IMR-90 (cell line): ENCODE results near the gene PDZD2. TPM values are rescaled to one million over a fixed set of nuclear protein-coding genes. Genes with fewer than 3 reads are reported as not detected.

Source experiments
- ATAC-seq: fragments of 200-7000 bp; cut with Tn5 transposase; 2 replicates; pipeline ENCODE4 v1.9.1; 2020; ENCODE audit warnings: low read depth, mild to moderate bottlenecking, moderate library complexity
- BruUV-seq: library from RNA; stranded (reverse); fragments of 400-500 nt; replicated peaks from 2 replicates; lab custom pipeline; 2021; lab: Mats Ljungman, UMichigan
- CTCF ChIA-PET: fragments of 300-600 bp; formaldehyde crosslinking; extraction: SDS; loops from one replicate; lab custom pipeline; 2021; ENCODE audit warnings: antibody characterized with exemption; lab: Yijun Ruan, JAX
- POLR2A ChIA-PET: fragments of 300-600 bp; sonication (Branson Sonifier 250); formaldehyde crosslinking; loops from one replicate; lab custom pipeline; 2022; ENCODE audit warnings: antibody characterized with exemption; ENCODE audit not compliant: unreplicated experiment; lab: Charles Lee
- DNase-seq: peaks from one replicate; pipeline ENCODE4 v3.0.0; 2013
- H2AFZ ChIP-seq: replicated peaks from 2 replicates; pipeline ENCODE3; 2013; ENCODE audit warnings: low read length, mild to moderate bottlenecking; ENCODE audit not compliant: poor library complexity
- H2AK5ac ChIP-seq: 2 replicates; pipeline ENCODE4 v1.6.1; 2013; ENCODE audit warnings: low read depth, low read length, inconsistent platforms
- H2AK9ac ChIP-seq: replicated peaks from 2 replicates; pipeline ENCODE3; 2013; ENCODE audit warnings: mild to moderate bottlenecking, low read depth, low read length, moderate library complexity; ENCODE audit not compliant: poor library complexity
- H2BK120ac ChIP-seq: 2 replicates; pipeline ENCODE4 v1.6.1; 2013; ENCODE audit warnings: low read depth, low read length, inconsistent platforms
- H2BK15ac ChIP-seq: 3 replicates; pipeline ENCODE4 v1.6.1; 2013; ENCODE audit warnings: low read depth, low read length, inconsistent platforms
- H2BK20ac ChIP-seq: 2 replicates; pipeline ENCODE4 v1.6.1; 2013; ENCODE audit warnings: low read depth, mild to moderate bottlenecking, inconsistent platforms, low read length, moderate library complexity
- H2BK5ac ChIP-seq: 2 replicates; pipeline ENCODE4 v1.6.1; 2013; ENCODE audit warnings: mild to moderate bottlenecking, low read depth, low read length, inconsistent platforms; ENCODE audit not compliant: poor library complexity, severe bottlenecking
- H3K14ac ChIP-seq: replicated peaks from 2 replicates; pipeline ENCODE4 v1.6.1; 2013; ENCODE audit warnings: low read depth, low read length, inconsistent platforms
- H3K18ac ChIP-seq: 2 replicates; pipeline ENCODE4 v1.6.1; 2013; ENCODE audit warnings: low read depth, low read length, control low read depth
- H3K23ac ChIP-seq: 2 replicates; pipeline ENCODE4 v1.6.1; 2013; ENCODE audit warnings: low read depth, low read length, inconsistent platforms
- H3K27ac ChIP-seq: 2 replicates; pipeline ENCODE4 v1.5.1; 2013; ENCODE audit warnings: mild to moderate bottlenecking, control low read depth, low read length; ENCODE audit not compliant: insufficient read depth
- H3K27me3 ChIP-seq: 2 replicates; pipeline ENCODE4 v1.6.1; 2013; ENCODE audit warnings: low read length; ENCODE audit not compliant: control insufficient read depth, insufficient read depth
- H3K36me3 ChIP-seq: 2 replicates; pipeline ENCODE4 v1.6.1; 2013; ENCODE audit warnings: low read length, mixed read lengths; ENCODE audit not compliant: control insufficient read depth, insufficient read depth
- H3K4ac ChIP-seq: 2 replicates; pipeline ENCODE4 v1.6.1; 2013; ENCODE audit warnings: low read depth, low read length, inconsistent platforms
- H3K4me1 ChIP-seq: 2 replicates; pipeline ENCODE4 v1.6.1; 2013; ENCODE audit warnings: low read length, mixed read lengths; ENCODE audit not compliant: control insufficient read depth, insufficient read depth
- H3K4me2 ChIP-seq: 2 replicates; pipeline ENCODE4 v1.6.1; 2013; ENCODE audit warnings: low read depth, mild to moderate bottlenecking, control low read depth, low read length, moderate library complexity
- H3K4me3 ChIP-seq: 2 replicates; pipeline ENCODE4 v1.5.1; 2013; ENCODE audit warnings: low read depth, mild to moderate bottlenecking, control low read depth, low read length, moderate library complexity; ENCODE audit not compliant: insufficient read depth
- H3K56ac ChIP-seq: 2 replicates; pipeline ENCODE4 v1.6.1; 2013; ENCODE audit warnings: low read length, inconsistent platforms; ENCODE audit not compliant: insufficient read depth; ENCODE audit errors: extremely low read depth
- H3K79me1 ChIP-seq, 2 experiments: 2 replicates each; pipeline ENCODE4 v1.6.1; 2013; ENCODE audit warnings: low read length in 2 of 2, inconsistent platforms in 1 of 2, low read depth in 1 of 2
- H3K9ac ChIP-seq: 2 replicates; pipeline ENCODE4 v1.6.1; 2013; ENCODE audit warnings: low read depth, low read length, control low read depth
- H3K9me1 ChIP-seq: 2 replicates; pipeline ENCODE4 v1.6.1; 2013; ENCODE audit warnings: low read length, inconsistent platforms; ENCODE audit not compliant: insufficient read depth
- H3K9me3 ChIP-seq: 2 replicates; pipeline ENCODE4 v1.6.1; 2013; ENCODE audit warnings: low read length; ENCODE audit not compliant: control insufficient read depth, insufficient read depth
- H4K20me1 ChIP-seq: 2 replicates; pipeline ENCODE4 v1.6.1; 2013; ENCODE audit warnings: low read length, inconsistent platforms; ENCODE audit not compliant: insufficient read depth
- H4K5ac ChIP-seq: 2 replicates; pipeline ENCODE4 v1.6.1; 2013; ENCODE audit warnings: mild to moderate bottlenecking, low read depth, low read length, control low read depth
- H4K8ac ChIP-seq, 2 experiments: 2 replicates each; pipeline ENCODE4 v1.6.1; 2013; ENCODE audit warnings: low read depth in 2 of 2, low read length in 2 of 2, control low read depth in 1 of 2, inconsistent platforms in 1 of 2
- H4K91ac ChIP-seq: 2 replicates; pipeline ENCODE4 v1.6.1; 2013; ENCODE audit warnings: low read depth, low read length, inconsistent platforms; ENCODE audit not compliant: insufficient read depth
- BHLHE40 ChIP-seq: fragments of 150-350 bp; IDR thresholded peaks from 2 replicates; pipeline ENCODE4 v1.6.1; 2016; ENCODE audit warnings: mild to moderate bottlenecking, low read depth, low read length
- CEBPB ChIP-seq: IDR thresholded peaks from 2 replicates; pipeline ENCODE4 v1.6.1; 2012; ENCODE audit warnings: low read depth, low read length, improper control_type of control experiment
- CHD1 ChIP-seq: IDR thresholded peaks from 2 replicates; pipeline ENCODE4 v1.6.1; 2012; ENCODE audit warnings: low read depth, low read length, improper control_type of control experiment
- CTCF ChIP-seq: conservative IDR thresholded peaks from 2 replicates; pipeline ENCODE4 v1.5.1; 2012; ENCODE audit warnings: mild to moderate bottlenecking, low read depth, low read length, improper control_type of control experiment
- ELK1 ChIP-seq: fragments of 150-350 bp; IDR thresholded peaks from 2 replicates; pipeline ENCODE4 v1.6.1; 2016; ENCODE audit warnings: low read depth, mild to moderate bottlenecking, low read length, moderate library complexity, borderline replicate concordance
- FOS ChIP-seq: fragments of 150-350 bp; IDR thresholded peaks from 2 replicates; pipeline ENCODE4 v1.6.1; 2016; ENCODE audit warnings: low read depth, low read length
- MAFK ChIP-seq: IDR thresholded peaks from 2 replicates; pipeline ENCODE4 v1.6.1; 2012; ENCODE audit warnings: low read depth, low read length, improper control_type of control experiment
- MAZ ChIP-seq: IDR thresholded peaks from 2 replicates; pipeline ENCODE4 v1.6.1; 2012; ENCODE audit warnings: low read depth, mild to moderate bottlenecking, low read length, improper control_type of control experiment, moderate library complexity, borderline replicate concordance
- MXI1 ChIP-seq: IDR thresholded peaks from 2 replicates; pipeline ENCODE4 v1.6.1; 2012; ENCODE audit warnings: low read depth, mild to moderate bottlenecking, low read length, moderate library complexity, borderline replicate concordance
- NFE2L2 ChIP-seq: fragments of 150-350 bp; IDR thresholded peaks from 2 replicates; pipeline ENCODE4 v1.6.1; 2016; ENCODE audit warnings: low read depth, mild to moderate bottlenecking, low read length
- POLR2A ChIP-seq: IDR thresholded peaks from 2 replicates; pipeline ENCODE4 v1.6.1; 2012; ENCODE audit warnings: mild to moderate bottlenecking, low read depth, low read length
- RAD21 ChIP-seq: IDR thresholded peaks from 2 replicates; pipeline ENCODE4 v1.6.1; 2012; ENCODE audit warnings: low read length, improper control_type of control experiment
- RCOR1 ChIP-seq: IDR thresholded peaks from 2 replicates; pipeline ENCODE4 v1.6.1; 2012; ENCODE audit warnings: mild to moderate bottlenecking, low read length, improper control_type of control experiment; ENCODE audit not compliant: insufficient replicate concordance
- RFX5 ChIP-seq: IDR thresholded peaks from 2 replicates; pipeline ENCODE4 v1.8.0; 2012; ENCODE audit warnings: low read depth, mild to moderate bottlenecking, low read length, moderate library complexity
- SMC3 ChIP-seq: fragments of 150-350 bp; IDR thresholded peaks from 2 replicates; pipeline ENCODE4 v1.6.1; 2016; ENCODE audit warnings: low read depth, mild to moderate bottlenecking, antibody characterized with exemption, low read length, moderate library complexity
- USF2 ChIP-seq: fragments of 150-350 bp; IDR thresholded peaks from 2 replicates; pipeline ENCODE4 v1.6.1; 2017; ENCODE audit warnings: mild to moderate bottlenecking, antibody characterized with exemption, low read length, low read depth
- WGBS, 2 experiments: methylation state at CpG; one replicate each; pipeline versions ENCODE4 v1.1.5 to v1.1.7; 2013; ENCODE audit warnings: missing lambda C conversion rate in 2 of 2; ENCODE audit not compliant: insufficient read length in 1 of 2; ENCODE audit errors: extremely low coverage in 2 of 2; 5-methylcytosine and 5-hydroxymethylcytosine counted together
- dilution Hi-C: fragments of 300-500 bp; cut with HindIII; formaldehyde crosslinking; loops from one replicate; pipeline ENCODE4 v1.14.3; 2018; ENCODE audit warnings: low sequenced_read_pairs; ENCODE audit not compliant: unreplicated experiment
- in situ Hi-C: fragments of 300-500 bp; cut with MboI; formaldehyde crosslinking; loops from 3 replicates; pipeline ENCODE4 v1.14.3; 2019; ENCODE audit warnings: low sequenced_read_pairs, inconsistent platforms, mixed read lengths
- intact Hi-C: fragments of 100-400 bp; cut with micrococcal nuclease; formaldehyde crosslinking; loops from 2 replicates; pipeline ENCODE4 v1.10.0; 2022
- polyA plus RNA-seq, 3 experiments: library from polyadenylated mRNA; depleted of rRNA; stranded (reverse); fragments of >200 nt; gene quantifications; 2 replicates each; pipeline ENCODE4 v1.2.3, GENCODE V29; 2012; ENCODE audit warnings: low replicate concordance in 1 of 3
- total RNA-seq: library from RNA; depleted of rRNA; stranded (reverse); fragments of >200 nt; gene quantifications from 2 replicates; pipeline ENCODE4 v1.2.3, GENCODE V29; 2012

Gene PDZD2
- total and polyA plus RNA-seq, 2 of the 4 experiments (the other 2 are of a cell fraction), result under 0.01 to 0.02 TPM

GRCh38 chr5:31844622-31845345 is 205.9 kb downstream of the PDZD2 start:
- Histone ChIP-seq H3K36me3 (no peaks in the 10 kb centered on the region), H4K8ac (no peak overlapping the region), H3K14ac (no peak overlapping the region), H3K23ac (no peak overlapping the region), H3K4ac (no peak overlapping the region), H3K4me3 (no peak overlapping the region), H2AFZ (no peak overlapping the region), H3K4me1 (no peaks in the 10 kb centered on the region), H3K9me3 (no peaks in the 10 kb centered on the region), H3K9me1 (no peaks in the 10 kb centered on the region), H4K20me1 (no peaks in the 10 kb centered on the region), H3K56ac (no peak overlapping the region), H2BK20ac (no peak overlapping the region), H2AK5ac (no peak overlapping the region), H2BK5ac (no peak overlapping the region), H2BK120ac (no peak overlapping the region), H2BK15ac (no peak overlapping the region), H3K9ac (no peak overlapping the region), H3K18ac (no peak overlapping the region), H4K91ac (no peak overlapping the region), H3K27me3 (peaks cover 22% of the 10 kb centered on the region), H3K4me2 (no peak overlapping the region), H3K27ac (no peak overlapping the region), H3K79me1 (no peaks in the 10 kb centered on the region), H4K5ac (no peak overlapping the region), H2AK9ac (no peak overlapping the region)
- ChIA-PET CTCF (no interaction called here), POLR2A (no interaction called here)
- TF ChIP-seq SMC3 (no peak), CEBPB (no peak), RCOR1 (no peak), RFX5 (no peak), USF2 (no peak), POLR2A (no peak), MAZ (no peak), NFE2L2 (no peak), ELK1 (no peak), BHLHE40 (no peak), MXI1 (no peak), MAFK (no peak), CHD1 (no peak), RAD21 (no peak), CTCF (no peak), FOS (no peak)
- no TSS peak for BruUV-seq
- dilution Hi-C loops, result loop anchor here (25.0 kb wide), 1 partner anchor 218 kb away; no protein-coding TSS in a partner anchor
- ATAC-seq (no peak), DNase-seq (no peak)
- intact Hi-C loops, result no loop called here
- in situ Hi-C loops, result no loop called here
- WGBS, 2 experiments, result no CpG with 5 or more reads among the region's 10 CpGs
